Germinal center (tissue), 1 donor: ENCODE data around the gene HTATIP2.
"Not testable (repeated sequence)": the region's sequence is repeated elsewhere in the genome, so short reads cannot be mapped to it uniquely, and the experiment has no call there.

ENCODE experiments used
- DNase-seq: peaks from one replicate; pipeline ENCODE4 v3.0.0; 2012; ENCODE audit warnings: mixed read lengths, low spot score

HTATIP2 gene

DNA sequence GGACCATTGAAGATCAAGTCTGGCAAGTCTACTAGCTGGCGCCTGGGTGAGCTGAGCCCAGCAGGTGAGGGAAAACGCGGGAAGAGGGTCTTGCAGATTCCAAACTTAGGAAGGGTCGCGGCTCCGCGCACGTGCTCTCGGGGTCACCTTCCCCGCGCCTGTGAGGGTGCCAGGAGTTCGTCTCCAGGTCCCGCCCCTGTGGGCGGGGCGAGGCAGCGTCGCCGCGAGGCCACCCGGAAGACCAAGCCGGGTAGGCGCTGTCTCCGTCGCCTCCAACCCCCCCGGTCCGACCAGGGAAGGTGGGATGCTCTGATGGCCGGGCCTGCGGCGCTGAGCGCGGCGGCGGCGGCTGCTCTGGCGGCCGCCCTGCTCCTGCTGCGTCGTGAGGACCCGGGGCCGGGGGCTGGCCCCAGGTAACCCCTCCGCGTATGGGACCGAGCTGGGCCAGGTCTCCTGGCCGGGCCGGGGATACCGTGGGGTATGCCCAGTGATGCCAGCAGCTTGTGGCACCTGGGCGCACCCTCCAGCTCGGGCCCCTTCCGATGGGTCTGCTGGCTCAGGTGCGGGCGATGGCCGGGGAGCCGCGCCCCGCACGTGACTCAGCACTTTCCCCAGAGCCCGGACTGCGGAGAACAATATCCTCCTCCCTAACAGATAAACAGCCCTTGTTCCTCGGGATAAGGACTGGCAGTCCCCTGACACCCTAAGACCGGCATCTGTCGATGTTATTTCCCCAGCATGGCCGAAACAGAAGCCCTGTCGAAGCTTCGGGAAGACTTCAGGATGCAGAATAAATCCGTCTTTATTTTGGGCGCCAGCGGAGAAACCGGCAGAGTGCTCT lies at the start of gene HTATIP2:
TSS of gene HTATIP2 (plus strand) at position 215 of the 841 bp plus-strand sequence. CDS start at position 739, 524 bp downstream.
- peak; percentile 79 for DNase-seq

DNA sequence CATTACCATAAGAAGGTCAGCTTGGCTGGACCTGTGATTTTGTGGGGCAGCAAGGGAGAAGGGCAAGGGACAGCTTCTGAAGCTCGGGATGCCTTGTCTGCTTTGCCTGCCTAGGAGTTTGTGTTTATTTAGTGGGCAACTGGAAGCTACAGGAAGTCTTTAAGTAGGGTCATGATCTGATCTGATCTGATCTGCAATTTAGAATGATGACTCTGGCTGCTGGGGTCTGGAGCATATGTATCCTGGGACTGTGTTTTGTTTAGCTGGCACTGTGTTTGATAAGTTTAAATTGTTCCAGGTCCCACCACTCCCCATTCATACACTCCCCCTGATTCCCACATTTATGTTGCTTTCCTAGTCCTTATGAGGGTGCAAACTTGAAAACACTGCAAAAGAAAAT lies 47.7 kb upstream of the HTATIP2 start:
- no peak for DNase-seq

DNA sequence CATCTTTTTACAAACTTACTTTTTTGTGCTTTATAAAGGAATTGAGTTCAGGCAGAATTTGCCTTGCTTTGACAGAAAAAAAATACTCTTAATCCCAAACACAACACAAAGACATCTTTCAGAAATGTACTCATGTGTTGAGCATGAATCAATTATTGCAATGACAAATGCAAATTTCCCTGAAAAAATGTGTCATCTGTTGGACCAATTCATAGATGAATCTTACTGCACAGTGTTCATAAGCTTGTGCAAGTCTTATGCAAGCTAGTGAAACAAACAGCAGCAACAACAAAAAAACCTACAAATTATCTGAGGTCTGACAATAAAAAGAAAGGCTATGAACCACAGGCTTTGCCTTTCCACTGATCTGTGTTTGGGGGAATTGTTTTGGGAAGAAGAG lies 42.3 kb upstream of the HTATIP2 start:
- no peak for DNase-seq

DNA sequence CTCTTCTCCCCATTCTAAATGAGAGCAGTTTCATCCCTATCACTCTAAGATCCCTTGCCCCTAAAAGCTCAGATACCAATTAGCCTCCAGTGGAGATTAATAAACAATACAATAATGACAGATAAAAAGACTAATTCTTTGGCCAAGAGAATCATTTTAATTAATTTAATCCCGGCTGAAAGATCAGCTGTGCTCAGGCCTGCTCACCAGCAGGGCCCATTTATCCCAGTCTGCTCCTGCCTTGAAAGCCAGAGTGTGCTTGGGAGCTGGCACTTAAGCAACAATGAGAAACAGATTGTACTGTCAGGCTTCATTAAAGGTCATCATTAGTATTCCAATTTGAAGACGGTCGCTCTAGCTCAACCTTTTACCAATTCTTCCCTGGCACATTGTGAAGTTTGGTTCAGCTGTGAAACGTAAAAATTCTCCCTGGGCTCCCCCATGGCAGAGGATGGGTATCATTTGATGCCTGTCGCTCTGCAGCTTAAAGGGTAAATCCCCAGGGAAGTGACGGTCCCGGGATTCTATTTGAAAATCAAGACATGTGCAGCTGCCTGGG lies 36.1 kb upstream of the HTATIP2 start:
- DNase-seq, result no peak

DNA sequence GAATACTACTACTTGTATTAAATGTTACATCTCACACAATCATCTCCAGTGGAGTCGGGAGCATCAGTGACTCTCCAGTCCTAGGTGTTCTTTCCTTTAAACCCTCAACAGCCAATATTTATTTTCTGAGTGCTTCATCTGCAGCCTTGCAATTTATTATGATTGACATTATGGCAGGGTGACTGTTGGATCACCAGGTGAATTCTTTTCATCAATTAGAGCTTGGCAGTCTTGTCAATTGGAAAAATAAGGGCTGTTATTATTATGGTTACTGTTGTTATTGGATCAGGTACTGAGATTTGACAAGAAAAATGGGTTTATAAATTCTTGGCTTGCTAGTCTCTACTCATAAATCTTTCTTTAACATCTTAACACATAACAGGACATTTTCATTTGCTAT lies 27.5 kb upstream of the HTATIP2 start:
- DNase-seq, result no peak

DNA sequence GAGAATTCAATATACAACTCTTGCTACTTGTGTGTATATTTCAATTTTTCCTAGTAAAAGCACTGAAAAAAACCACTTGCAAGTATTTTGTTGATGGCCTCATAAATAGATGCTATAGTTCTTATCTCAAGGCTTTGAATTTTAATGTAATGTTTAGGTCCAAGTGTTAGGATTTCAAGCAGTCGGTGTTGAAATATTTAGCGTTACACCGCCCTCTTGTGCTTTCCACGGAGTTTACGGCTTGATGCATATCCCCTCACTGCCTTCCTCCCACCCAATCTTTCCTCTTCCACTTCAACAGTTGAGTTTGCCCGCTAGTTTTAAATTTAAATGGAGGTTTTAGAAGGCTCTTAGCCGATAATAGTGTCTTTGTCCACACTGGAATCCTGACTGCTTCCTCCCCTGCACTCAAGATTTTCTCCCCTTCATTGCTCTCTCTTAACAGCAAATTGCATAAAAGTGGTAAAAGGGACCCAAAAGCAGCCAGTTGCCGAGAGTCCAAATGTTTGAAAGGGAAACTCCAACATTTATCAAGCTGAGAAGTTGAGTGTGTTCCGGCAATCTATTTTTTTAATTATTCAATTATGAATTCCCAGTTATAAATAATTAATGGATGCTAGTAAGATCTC lies 25.9 kb upstream of the HTATIP2 start:
- DNase-seq, result no peak

DNA sequence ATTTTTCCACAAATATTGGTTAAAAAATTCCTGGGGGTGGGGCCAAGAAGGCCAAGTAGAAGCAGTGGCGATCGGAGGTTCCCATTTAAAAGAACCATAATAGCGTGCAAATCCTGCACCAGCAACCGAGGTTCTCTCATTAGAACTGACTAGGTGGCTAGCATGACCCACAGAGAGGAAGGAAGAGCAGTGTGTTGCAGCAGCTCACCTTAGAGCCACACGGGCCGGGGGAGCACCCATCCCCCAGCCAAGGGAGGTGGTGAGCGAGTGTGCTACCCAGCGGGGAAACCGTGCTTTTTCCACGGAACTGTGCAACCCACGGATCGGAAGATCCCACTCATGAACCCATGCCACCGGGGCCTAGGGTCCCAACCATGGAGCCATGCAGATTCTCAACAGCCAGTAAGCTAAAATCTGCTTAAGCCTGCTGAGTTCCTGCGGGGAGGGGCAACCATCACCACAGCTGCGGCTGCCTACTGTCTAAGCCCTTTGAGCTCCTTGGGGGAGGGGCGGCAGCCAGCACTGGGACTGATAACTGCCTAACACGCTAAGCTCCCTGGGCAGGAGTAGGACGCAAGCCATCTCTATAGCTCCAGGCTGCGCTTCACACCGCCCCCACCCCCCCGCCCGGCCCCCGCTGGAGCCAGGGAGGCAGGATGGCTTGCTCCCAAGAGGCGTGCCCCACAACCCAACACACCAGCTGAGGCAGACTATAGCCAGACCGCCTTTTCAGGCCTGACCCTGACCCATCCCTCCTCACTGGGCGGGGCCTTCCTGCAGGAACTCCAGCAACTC lies 21.0 kb upstream of the HTATIP2 start:
- no peak for DNase-seq

DNA sequence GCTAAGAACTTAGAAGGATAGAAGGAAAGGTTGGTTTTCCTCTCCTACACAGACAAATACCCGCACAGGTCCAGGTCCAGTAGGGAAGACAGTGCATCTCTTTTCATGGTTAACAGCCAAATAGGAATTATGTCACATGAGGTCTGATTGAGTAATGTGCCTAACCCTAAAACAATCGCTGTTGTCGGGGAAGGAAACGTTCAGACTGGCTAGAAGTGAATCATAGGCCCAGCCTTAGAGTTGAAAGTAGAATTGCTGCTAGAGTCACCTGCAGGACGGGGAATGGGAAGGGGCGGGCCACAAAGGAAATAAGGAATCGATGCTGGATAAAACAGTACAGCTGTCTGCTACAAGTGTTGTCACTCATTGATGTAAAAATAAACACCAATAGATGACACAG lies 12.4 kb upstream of the HTATIP2 start:
- DNase-seq, result no peak

DNA sequence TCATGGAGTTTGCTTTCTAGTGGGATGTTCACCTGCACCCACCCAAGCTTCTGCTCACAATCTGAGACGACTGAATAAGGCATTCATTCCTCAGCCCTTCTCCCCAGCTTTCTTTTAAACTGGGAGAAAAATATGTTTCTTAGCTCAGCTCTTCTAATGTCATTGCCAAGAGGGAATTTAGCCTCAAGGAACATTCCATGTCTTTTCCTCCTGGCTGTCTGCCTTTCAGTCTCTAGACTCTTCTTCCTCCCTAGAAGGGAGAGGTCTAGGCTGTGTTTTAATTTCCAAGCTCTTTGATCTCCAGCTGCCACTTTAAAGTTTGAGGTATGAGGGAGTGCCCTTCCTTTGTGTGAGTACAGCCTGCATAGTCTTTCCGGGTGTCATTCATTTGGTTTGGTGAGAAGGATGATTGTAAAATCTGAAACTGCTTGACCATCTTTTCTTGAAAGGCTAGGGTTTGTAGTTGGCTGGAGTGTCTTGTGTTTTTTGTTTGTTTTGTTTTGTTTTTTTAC lies 11.7 kb upstream of the HTATIP2 start:
- no peak for DNase-seq

DNA sequence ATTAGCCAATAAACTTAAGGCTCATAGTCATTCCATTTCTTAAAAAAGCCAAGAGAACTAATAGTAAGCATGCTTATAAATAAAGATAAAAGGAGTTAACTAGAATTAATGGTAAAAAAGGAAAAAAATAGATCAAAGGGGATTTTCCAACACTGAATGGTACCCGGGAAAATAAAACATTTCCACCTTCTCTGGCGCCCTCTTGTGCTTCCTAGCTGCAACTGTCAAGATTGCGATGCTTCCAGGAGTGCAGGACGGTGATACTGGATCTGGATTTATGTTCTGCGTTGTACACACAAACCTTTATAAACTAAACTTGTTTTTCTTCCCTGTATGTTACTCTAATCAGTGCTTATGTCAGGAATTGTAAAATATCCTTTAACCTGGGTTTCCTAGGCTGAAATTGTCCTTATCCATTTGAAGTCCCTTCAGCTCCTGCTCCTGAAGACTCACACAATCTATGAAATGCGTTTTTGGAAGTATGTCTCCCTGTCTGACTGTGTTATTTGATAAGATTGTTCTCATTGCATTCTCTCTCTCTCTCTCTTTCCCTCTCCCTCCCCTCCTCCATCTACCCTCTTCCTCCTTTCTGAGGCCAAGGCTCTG lies 9.6 kb upstream of the HTATIP2 start:
- DNase-seq, result peak; percentile 26

DNA sequence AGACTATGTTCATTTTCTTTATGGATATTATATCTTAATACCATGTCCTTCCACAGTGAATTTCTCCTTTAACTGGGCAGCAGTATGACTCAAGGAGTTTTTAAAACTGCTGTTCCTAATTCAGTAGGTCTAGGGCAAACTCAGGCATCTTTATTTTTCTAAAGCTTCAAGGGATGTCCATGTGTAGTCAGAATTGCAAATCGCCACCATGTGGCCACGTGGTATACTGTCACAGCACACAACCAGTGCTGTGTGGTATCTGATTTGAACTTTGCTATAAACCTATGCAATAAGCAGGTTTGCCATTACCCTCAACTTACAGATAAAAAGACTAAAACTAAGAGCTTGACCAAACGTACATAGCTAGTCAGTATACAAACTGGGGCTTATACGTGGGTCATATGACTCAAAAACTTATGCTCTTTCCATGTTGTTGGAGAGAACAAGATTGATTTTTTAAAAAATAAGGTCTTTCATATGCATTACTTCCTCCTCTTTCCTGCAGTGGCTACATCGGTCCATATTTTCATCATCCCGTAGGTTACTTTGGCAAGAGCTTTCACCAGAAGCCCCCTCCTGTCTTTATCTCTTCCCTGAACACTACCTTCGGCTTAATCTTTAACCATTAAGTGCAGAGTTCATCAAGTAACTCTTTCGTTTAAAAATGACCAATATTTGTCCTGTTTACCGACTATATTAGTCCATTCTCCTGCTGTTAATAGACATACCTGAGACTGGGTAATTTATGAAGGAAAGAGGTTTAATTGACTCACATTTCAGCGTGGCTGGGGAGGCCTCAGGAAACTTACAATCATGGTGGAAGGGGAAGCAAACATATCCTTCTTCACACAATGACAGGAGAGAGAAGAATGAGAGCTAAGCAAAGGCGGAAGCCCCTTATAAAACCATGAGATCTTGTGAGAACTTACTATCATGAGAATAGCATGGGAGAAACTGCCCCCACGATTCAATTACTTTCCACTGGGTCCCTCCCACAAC lies 8.0 kb upstream of the HTATIP2 start:
- DNase-seq, result peak; percentile 47

DNA sequence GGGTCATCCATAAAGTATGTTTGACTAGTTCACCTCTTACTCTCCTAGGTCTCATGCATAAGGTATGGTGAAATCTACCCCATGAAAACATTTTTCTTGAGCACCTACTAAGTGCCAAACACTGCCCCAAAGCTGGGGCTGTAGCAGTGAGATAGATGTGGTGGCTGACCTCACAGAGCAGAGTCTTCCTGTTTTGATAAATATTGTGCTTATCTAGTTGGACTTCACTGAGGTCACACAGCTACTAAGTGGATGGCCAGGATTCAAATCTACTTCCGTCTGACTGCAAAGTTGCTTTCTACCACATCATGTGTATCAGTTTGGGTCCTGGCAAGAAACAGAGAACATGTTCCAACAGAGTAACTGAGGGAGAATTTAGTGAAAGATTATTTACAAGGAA lies 6.4 kb upstream of the HTATIP2 start:
- DNase-seq, result no peak

DNA sequence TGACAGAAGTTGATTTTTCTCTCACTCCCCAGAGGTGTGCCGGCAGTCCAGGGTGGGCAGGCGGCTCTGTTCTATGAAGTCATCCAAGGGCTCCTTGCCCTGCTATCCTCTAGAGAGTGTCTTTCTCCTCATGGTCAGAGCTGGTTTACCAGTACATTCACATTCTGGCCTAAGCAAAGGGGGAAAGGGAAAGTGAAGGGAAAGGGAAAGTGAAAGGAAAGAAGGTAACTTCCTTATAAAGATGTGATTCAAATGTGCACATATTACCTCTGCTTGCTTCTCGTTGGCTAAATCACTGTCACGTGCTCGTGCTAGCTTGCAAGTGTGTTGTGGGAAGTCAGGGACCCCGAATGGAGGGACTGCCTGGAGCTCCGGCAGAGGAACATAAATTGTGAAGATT lies 2.9 kb upstream of the HTATIP2 start:
- DNase-seq, result no peak

DNA sequence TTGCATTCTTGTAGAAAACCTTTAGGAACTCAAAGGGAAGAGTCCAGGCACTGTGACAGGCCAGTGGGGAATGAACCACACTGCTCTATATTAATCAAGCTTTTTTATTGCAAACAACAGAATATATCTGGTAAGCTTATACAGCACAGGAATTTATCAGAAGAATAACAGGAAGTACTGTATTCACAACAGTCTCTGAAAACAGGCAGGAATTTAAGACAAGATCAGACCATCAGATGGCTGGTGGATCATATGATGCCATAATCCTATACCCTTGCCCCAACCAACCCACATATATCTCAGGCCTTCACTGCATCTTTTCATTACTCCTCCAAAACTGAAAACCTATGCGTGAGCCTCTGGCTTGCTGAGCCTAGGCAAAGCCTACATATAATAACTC lies 1.0 kb upstream of the HTATIP2 start:
- DNase-seq, result no peak

DNA sequence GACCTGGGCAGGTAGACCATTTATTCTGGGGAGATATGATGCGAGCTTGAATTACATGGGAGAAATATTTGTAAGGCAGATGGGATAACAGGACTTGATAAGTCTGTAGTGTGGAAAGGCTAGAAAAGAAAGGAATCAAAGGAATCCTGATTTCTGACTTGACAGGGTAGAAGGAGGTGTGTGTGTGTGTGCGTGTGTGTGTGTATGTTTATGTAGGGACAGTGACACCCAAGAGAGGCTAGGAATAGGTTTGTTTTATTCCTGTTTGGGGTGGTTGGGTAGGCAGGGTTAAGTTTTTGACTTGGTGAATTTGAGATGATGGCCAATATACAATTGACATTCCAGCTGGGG lies 390 bp upstream of the HTATIP2 start:
- no peak for DNase-seq

DNA sequence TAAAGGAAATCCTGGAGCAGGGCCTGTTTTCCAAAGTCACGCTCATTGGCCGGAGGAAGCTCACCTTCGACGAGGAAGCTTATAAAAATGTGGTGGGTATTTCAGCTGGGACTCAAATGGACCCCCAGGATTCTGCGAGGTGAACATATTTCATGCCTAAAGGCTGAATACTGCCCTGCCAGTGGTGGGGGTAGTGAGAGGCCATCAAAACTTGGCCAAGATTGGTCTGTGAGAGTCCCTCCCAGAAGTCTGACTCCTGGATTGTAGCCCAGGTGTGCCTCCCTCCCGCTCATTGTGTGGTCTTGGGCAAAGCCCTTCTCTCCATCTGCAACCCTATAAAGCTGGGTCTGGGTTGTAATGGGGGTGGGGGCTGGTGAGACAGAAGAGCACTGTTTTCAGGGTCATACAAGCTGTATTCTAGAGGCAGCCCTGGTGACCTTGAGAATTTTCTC lies 853 bp downstream of the HTATIP2 start:
- DNase-seq, result no peak

DNA sequence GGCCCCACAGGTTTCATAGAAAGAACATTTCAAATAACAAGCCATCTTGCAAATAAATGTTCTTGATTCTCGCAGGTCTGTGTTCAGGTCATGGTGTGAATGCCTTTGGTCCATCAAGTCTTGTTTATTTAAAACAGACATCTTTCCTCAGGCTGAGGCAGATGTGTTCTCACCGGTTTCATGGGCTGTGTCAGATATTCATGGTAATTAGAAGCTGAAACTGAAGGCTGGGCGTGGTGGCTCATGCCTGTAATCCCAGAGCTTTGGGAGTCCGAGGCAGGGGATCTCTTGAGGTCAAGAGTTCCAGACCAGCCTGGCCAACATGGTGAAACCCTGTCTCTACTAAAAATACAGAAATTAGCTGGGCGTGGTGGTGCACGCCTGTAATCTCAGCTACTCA lies 2.0 kb downstream of the HTATIP2 start:
- DNase-seq, result not testable (repeated sequence)

DNA sequence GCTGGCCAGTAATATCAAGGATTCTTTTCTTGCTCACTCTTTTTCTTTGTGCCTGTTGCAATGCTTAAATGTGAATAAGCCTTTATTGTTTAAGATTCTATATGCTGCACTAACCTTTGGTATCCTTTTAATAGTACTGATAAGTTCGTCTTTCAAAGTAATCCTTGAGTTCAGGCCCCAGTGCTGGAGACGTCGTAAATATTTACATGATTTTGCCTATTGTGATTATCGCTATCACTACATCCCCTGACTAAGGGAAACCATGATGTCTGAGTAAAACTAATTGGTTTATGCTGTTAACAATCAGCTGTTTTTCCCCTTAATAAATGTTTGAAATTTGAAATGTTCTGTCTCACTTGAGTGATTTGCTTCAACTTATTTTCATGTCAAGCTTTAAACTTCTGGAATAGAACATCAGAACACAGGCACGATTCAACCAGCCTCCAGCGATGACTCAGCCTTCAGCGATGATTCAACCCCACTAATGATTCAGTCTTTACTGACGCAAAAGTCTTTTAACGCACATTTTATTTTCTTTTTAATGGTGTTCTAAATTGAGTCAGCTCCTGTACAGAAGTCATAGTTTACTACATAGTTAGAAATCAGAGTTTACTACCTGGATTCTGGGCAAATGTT lies 3.9 kb downstream of the HTATIP2 start:
- no peak for DNase-seq

DNA sequence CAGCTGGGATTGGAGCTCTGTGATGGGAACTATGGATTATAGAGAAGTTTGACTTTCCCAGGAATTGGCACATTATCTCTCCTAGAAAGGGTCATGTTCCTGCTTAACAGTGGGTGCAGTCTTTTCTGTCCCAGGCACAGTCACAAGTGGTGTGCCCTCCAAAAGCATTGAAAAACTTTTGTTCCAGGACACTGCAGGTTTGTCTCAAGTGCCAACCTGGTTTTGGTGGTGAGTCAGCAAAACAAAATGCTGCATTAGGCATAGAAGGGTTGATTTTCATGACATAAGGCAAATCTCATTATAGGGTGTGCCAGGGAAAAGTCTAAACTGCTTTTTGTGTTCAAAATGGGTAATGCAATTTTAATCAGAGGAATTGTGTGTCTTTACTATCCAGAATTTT lies 4.9 kb downstream of the HTATIP2 start:
- DNase-seq, result no peak

DNA sequence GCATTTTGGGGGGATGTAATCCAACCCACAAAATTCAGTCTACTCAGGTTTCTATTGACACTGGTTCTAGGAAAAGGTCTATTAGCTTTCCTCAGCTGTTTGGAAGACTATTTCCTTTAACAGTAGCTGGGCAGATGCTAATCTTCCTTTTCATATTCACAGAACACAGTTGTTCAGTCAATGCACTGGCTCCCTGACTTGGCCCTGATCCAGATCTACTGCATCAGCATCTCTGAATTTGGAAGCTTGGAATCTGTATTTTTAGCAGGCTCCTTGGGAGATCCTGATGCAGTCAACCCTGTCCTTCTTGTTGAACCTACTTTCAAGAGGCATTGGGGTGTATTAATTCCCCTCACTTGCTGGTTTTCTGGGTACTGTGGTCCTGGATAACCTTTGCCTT lies 6.3 kb downstream of the HTATIP2 start:
- no peak for DNase-seq
